ENCODE results near the gene VCP.

GRCh38 chr9:35108946-35109575, 36.6 kb upstream of the VCP start:
- TF ChIP-seq CTCF (optimal IDR thresholded peaks at IDR 0.05 in 1 of 3, IDR thresholded peaks at IDR 0.05 in 1 of 3, conservative IDR thresholded peaks at IDR 0.05 in 1 of 3; ENCODE audit: extremely low read depth in 1 of 3, insufficient read depth in 2 of 3, low read length in 3 of 3), result no peak
- TF ChIP-seq EZH2 (IDR thresholded peaks at IDR 0.05; ENCODE audit: low read length), result no peak
